HG03025 (cell line): ENCODE measurements around the gene GPN2.
A peak's percentile ranks its signal among the peaks of the same experiment; 100 is the strongest.
"Not testable (repeated sequence)": the region's sequence is repeated elsewhere in the genome, so short reads cannot be mapped to it uniquely, and the experiment has no call there.

Experiments
- ATAC-seq: cut with Tn5 transposase; IDR thresholded peaks from one replicate; pipeline ENCODE4 v1.9.1; 2021; ENCODE audit warnings: mild to moderate bottlenecking, moderate library complexity; ENCODE audit not compliant: unreplicated experiment, low FRiP score

Gene GPN2

DNA sequence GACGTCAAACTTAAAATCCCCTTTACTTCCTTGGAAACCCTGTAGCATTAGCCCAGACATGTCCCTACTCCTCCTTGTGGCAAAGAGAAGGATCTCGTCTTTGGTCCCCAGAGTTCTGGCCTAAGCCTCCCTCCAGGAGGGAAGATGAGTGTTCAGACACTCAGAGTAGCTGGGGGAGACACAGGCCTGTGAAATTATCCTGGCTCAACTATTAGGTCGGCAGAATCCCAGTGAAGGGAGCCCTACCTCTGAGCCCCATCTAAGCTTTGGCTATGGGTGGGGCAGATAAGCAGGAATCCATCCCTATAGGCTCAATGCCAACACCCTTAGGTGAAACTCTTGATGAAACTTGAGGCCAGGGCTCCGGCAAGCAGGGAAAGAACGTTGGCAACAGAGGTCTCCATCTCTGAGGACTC lies 28.8 kb downstream of the GPN2 start:
- no peak for ATAC-seq

DNA sequence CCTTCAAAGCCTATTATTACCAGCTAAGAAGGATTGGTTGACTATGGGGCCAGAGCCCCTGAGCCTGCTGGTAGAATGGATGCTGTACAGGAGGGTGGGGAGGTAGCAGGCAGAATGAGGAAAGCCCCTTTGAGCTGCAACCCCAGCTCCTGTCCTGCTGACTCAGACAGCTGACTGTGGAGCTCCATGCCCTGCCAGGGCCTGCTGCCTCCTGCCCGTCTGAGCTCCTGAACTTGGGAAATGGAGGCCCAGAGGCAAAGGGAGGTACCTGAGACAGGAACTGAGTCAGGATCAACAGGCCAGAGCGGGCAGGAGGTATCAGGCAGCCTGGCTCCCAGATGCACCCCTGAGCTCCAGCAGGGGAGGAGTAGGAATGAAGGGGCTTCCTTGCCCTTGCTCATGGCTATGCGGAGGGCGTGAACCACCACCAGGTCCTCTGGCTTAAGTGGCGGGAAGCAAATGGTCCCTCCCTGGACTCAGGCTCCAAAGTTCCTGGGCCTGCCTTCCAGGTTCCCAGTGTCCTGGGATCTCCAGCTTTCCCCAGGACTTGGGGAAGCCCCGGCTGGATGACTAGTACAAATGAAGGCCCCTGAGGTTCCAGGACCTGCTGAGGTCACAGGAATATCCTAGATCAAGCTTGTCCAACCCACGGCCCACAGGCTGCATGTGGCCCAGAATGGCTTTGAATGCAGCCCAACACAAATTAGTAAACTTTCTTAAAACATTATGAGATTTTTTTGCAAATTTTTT lies 31.0 kb downstream of the GPN2 start:
- no peak for ATAC-seq

DNA sequence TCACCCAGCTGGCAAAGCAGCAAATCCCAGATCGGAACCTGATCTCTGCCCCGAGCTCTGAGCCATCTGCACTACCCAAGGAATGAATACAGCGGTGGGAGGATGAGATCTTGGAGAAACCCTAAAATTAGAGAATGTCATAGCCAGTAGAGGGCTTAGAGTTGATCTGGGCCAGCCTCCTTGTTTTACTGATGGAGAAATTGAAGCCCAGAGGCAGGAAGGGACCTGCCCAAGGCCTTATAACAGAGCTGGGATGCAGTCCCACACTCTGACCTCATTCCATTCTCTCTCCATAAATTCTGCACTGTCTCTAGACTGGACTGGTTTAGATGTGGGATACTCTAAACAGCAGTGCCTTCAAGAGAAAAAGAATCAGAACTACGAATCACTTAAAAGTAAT lies 31.9 kb downstream of the GPN2 start:
- no peak for ATAC-seq

DNA sequence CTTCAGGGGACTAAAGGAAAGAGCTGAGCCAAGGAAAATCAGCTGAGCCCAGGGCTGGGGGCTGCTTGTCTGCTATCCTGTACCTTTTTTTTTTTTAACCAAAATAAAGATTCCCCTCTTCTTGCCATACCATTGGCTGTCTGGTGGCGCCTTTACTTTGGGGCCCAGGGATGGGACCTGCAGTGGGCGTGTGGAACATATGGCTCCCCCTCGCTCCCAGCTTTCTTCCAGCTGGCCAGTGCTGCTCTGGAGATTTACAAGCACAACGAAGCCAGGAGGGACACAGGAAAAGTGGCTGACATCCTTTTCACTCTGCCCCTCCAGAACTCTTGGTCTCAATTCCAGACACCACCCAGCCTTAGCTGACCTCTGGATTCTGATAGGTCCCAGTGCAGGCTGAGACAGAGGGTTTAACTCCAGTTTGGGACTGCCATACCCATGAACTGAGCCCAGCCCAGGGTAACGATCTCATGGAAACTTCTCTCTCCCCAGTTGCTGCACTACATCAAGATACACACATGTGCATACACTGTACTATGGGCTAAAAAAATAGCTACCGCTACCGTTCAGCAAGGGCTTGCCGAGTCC lies 32.5 kb downstream of the GPN2 start:
- ATAC-seq = no peak

DNA sequence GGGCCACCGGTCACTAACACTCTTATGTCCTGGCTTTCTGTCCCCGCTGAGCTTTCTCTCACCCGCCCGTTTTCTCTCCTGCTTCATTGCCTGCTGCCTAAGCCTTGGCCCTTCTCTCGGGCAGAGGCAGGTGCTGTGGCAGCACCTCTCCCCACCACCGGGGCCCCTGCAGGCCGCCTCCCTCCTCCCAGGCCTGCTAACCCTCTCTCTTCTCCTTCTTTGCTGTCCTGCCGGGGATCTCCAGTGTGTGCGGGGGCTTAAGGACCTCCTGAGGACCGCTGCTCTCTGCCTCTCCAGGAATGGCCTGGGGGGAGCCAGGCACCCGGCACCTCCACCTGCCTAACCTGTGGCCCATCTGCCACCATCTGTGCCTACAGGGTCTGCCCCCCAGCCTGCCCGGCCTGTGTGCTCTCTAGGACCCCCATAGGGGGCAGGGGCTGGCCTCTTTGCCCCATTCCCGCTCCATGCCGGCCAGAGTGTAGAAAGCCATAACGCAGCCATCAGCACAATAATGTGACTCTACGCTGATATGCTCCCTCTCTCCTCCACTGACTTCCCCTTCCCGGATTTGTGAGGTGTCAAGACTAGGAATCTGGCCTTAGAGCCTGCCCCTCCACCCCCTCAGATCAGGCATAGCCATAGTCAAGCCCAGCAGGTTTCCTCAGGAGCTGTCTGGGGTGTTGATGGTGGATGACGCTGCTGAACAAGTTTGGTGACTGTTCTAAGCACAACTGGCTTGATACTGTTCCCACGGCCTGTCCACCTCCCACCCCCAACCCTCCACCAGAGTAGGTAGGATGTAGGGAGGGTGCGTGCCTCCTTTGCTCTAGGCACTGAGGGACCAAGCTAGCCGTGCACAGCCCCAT lies 33.2 kb downstream of the GPN2 start:
- no peak for ATAC-seq

DNA sequence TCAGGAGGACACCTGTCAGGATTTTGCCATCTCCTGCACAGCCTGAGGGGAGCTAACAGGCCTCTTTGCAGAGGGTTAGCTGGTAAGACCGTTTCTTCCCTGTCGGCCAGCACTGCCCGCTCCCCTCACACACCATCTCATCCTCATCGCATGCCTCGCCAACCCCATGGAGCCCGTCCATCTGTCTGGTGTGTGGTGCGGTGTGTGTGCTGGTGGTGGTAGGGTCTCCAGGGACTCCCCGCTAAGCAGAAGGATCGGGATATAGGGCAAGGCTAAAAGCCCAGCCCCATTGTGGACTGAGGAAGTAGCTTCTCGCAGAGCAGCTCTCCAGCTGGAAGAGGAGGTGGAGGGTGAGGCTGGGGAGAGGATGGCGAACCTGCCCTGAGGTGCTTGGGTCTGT lies 33.9 kb downstream of the GPN2 start:
- ATAC-seq = no peak

DNA sequence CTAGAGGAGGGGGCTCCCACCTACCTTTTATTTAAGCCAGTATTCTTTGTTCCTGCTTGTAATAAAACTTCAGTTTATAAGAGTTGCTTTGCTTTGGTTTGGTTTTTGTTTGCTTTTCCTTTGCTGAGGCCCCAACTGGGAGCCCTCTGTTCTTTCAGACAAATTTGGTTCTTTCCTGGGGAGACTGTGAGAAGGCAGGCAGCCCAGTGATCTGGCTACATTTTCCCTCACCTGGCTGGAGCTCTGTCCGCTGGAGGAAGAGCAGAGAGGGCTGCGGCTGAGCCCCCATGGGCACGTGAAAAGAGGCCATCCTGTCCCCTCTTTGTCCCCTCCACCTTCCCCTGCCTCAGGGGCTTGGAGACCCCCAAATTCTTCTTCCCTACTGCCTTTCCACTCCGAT lies 34.4 kb downstream of the GPN2 start:
- ATAC-seq = no peak

DNA sequence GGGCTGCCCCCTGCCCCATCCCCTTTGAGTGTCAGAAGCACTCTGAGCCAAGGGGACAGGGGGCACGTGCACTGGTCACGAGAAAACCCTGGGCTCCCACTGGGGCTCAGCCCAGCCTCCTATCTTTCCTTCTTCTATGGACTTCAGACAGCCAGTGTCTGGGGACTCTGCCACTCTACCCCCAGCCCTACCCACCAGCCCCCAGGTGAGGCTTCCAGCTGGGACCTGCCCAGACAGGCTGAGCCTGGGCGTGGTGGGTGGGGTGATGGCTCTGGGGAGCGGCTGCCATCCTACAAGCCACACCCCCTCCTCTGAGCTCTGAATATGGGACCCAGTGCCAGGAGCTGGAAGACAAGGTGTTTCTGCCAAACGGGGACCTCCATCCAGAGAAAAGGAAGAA lies 35.2 kb downstream of the GPN2 start:
- no peak for ATAC-seq

DNA sequence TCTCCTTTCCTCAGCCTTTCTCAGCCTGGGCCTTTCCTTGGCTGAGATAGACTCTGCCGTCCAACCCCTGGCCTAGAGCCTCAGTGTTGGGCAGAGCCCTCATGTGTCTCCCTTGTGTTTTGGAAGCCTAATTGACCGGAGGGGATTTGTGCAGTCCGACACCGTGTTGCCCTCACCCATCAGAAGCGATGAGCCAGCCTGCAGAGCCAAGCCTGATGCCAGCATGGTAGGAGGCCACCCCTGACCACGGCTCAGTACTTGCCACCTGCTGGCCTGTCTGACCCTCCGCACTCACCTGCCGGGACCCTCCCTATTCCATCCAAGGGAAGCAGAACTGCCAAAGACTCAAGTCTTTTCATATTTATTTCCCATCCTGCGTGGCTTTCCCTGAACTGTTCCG lies 36.5 kb downstream of the GPN2 start:
- no peak for ATAC-seq

DNA sequence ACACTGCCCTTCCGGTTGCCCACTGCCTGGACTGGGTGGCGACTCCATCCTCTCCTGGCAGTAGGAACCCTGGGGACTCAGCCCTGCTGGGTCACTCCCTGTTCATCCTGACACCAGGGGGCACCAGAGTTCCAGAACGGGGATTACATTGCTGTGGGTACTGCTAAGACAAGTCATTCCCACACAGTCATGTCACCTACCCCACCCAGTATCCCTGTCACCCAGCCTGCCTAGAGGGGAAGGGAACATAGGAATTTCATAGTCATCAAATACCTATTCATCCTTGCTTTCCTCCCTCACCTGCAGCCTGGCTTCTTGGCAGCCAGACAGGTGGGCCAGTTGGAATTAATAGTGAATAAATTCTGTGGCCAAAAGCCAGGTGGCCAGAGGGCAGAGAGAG lies 36.9 kb downstream of the GPN2 start:
- no peak for ATAC-seq

DNA sequence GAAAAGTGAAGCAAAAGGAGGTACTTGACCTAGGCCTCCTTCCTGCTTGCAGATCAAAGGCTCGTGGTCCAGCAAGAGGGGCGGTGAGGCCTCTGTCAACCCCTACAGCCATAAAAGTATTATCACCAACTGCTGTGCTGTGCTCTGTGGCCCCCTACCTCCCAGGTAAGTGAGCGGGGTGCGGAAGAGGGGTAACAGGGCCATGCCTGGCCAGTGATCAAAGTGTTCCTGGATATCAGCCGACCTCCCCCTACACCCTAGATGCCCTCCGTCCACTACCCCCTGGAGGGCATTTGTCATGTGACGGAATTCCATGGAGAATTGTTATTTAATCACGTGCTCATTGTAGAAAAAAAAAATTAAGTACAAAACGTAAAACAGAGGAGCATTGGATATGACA lies 37.4 kb downstream of the GPN2 start:
- no peak for ATAC-seq

DNA sequence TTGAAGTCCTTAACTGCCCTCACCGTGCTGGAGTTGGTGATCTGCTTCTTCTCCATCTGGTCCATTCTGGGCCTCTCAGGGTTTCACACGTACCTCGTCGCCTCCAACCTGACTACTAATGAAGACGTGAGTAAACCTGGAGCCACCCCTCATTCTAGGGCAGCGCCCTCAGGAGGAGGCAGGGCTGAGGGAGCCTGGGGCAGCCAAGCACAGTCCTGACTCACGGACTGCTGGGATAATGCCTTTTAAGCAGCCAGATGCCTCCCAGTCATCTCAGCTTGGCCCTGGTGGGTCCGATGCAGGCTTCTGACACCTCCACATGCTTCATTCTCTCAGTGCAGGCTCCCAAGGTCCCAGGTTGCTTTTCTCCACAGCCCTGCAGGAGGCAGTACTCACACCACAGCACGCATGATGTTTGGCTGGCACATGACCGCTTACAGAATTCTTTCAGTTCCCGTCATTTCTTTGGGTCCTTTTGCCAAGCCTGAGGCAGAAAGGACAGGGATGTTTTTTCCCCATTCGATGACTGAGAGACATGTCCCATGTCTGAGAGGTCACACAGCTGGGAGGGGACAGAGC lies 38.9 kb downstream of the GPN2 start:
- no peak for ATAC-seq

DNA sequence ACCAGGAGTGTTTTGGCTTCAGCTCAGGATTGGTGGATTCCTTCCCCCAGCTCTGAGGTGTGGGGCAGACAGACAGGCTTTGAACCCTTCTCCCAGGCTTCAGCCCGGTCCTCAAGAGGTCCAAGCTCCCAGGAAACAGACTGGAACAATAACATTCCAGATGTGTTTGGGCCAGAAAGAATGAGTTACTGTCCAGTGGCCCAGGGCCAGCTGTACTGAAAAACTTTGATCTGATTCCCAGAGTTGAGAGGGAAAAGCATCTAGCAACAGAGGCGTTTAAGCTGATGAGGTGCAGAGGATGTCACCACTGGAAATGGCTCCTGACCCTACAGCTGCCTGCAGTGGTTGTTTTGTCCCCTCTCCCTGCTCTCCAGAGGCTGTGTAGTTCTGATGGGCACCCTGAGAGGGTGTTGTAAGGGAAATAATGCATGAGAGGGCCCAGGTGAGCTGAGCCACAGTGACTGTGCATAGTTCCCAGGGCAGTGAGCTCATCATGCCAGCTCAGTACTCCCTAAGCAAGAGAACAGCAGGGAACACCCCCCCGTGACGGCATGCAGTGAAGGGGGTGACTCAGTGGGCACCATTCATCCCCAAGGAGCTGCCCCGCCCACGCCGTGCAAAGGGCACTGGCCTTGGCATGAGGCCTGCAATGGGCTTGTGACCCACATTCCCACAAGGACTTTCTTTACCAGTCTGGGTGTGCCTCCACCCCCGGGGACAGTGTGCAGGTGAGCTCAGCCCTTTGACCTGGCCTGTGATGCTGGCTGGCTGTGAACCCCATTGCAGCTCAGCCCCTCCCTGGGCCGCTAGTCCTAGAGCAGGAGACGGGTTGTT lies 40.9 kb downstream of the GPN2 start:
- ATAC-seq = no peak

DNA sequence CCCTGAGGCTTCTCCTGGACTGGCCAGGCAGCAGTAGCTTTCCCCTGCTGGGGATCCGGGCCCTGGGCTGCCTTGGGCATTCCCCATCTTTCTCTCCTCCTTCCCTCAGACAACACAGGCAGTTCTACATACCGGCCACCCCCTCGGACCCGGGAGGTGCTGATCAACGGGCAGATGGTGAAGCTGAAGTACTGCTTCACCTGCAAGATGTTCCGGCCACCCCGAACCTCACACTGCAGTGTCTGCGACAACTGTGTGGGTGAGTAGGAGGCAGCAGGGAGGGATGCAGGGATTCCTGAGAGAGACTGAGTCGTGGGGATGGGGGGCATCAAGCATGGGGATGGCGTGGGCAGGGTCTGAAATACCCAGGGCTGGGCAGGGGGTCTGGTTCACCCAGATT lies 41.6 kb downstream of the GPN2 start:
- no peak for ATAC-seq

DNA sequence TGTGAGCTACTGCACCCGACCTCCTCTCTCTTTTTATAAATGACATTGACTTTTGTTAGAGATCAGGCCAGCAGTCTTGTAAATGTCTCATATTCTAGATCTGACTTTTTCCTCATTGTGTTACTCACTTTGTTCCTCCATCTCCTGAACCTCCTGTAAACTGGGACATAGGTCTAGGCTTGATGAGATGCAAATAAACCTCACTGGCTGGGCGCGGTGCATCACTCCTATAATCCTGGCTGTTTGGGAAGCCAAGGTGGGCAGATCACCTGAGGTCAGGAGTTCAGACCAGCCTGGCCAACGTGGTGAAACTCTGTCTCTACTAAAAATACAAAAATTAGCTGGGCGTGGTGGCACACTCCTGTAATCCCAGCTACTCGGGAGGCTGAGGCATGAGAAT lies 42.3 kb downstream of the GPN2 start:
- not testable (repeated sequence) for ATAC-seq

DNA sequence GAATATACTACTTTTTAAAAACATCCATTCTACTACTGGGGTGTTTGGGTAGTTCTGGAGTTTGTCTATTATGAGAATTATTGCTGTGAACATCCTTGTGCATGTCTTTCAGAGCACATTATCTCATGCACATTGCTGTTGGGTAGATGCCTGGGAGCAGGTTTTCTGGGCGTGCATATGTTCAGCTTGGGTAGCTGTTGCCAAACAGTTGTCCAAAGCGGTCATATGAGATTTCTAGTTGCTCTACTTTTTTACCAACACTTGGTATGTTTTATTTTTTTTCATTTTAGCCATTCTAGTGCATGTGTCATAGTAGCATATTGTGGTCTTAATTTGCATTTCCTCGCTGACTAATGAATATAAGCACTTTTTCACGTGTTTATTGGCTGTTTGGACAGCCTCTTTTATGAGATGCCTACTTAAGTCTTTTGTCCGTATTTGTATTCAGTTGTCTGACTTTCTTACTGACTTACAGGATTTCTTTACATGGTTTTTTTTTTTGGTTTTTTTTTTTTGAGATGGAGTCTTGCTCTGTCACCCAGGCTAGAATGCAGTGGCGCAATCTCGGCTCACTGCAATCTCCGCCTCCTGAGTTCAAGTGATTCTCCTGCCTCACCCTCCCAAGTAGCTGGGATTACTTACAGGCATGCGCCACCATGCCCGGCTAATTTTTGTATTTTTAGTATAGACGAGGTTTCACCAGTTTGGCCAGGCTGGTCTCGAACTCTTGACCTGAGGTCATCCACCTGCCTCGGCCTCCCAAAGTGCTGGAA lies 45.5 kb downstream of the GPN2 start:
- ATAC-seq = no peak

DNA sequence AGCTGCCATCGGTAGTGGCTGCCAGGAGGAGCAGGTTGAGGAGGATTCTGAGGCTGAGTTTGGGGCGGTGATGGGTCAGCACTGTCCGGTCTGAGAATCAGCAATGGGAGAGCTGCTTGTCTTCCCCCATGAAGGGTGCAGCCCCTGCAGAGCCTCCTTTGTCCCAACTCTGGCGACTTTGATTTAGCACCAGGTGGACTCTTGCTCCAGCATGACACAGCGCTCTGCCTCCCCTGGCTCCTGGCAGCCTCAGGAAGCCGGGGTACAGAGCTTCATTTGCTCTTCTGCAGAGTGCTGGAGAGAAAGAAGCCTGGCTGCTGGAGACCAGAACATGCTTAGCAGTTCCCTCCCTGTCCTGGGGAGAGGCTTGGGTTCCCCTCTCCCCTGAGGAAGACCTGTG lies 50.3 kb downstream of the GPN2 start:
- no peak for ATAC-seq

DNA sequence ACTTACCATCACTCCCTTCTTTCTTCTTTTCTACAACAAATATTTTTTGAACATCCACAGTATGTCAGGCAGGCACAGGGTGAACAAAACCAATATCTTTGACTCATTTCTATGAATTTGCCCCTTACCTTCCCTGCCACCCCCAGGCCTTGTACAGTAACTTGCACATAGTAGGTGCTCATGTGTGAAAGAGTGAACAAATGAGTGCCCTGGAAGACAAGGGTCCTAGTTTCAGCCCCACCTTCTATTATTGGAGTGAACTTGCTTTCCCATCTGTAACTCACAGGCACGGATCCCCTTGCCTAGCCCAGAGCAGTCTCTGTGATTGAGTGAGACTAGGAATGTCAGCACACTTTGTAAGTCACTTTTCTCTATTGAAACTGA lies 50.8 kb downstream of the GPN2 start:
- peak; percentile 11 for ATAC-seq

DNA sequence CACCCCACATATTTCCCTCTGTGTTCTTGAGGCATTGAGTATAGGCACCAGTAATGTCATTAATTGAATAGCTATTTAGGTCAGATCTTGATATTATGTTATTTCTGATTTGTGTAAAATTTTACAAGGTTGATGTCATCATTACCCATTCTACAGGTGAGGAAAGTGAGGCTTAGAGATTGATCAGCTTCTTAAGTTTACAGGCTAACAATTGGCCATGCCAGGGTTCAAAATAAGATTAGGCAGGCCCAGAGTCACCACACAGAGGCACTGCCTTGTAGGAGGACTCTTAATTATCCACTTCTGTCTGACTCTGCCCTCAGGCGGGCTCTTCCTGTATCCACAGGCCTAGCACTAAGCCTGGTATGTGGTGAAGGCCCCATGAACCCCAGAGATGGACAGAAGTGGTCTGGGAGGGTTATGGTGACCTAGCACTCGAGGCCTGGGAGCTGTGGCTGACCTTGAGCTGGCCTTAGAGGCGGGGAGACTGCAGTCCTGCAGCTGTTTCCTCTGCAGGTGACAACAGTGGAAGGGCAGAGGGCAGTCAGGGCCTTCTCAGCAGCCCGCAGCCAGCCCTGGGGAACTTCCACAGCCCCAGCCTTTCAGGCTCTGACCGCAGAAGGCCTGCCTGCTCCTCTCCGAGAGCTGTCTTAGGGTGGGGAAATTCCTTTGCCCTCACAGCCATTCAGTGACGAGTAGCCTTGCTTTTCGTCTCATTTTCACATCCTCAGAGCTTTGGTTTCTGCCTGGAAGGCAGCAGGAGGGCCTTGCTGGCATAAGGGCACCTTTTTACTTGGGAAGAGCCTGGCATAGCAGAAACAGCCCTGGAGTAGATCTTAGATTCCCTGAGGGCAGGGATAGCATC lies 51.4 kb downstream of the GPN2 start:
- ATAC-seq = peak; percentile 72
